HEK293T (cell line): ENCODE data around the gene MAPK9.

Experiments
- BHLHE40 ChIP-seq: fragments of 450-650 bp; IDR thresholded peaks from 2 replicates; pipeline ENCODE4 v1.6.1; 2016; ENCODE audit warnings: mild to moderate bottlenecking, moderate library complexity, borderline replicate concordance
- CTBP1 ChIP-seq: fragments of 450-650 bp; IDR thresholded peaks from 2 replicates; pipeline ENCODE4 v1.6.1; 2016; ENCODE audit warnings: borderline replicate concordance
- FOXM1 ChIP-seq: fragments of 450-650 bp; IDR thresholded peaks from 2 replicates; pipeline ENCODE4 v1.6.1; 2017; ENCODE audit warnings: mild to moderate bottlenecking, borderline replicate concordance
- L3MBTL2 ChIP-seq: fragments of 450-650 bp; conservative IDR thresholded peaks from 2 replicates; pipeline ENCODE4 v1.6.1; 2016; ENCODE audit warnings: mild to moderate bottlenecking
- SP1 ChIP-seq: fragments of 450-650 bp; IDR thresholded peaks from 2 replicates; pipeline ENCODE4 v1.6.1; 2017
- TARDBP ChIP-seq: fragments of 450-650 bp; IDR thresholded peaks from 2 replicates; pipeline ENCODE4 v1.6.1; 2016
- TF ChIP-seq, protein P1 (sequence below): fragments of 450-650 bp; IDR thresholded peaks from 2 replicates; pipeline ENCODE4 v1.6.1; 2016

- TF ChIP-seq CTBP1 (no peak), BHLHE40 (no peak), FOXM1 (no peak), TARDBP (no peak), SP1 (no peak), L3MBTL2 (no peak)
- TF ChIP-seq, protein P1, sequence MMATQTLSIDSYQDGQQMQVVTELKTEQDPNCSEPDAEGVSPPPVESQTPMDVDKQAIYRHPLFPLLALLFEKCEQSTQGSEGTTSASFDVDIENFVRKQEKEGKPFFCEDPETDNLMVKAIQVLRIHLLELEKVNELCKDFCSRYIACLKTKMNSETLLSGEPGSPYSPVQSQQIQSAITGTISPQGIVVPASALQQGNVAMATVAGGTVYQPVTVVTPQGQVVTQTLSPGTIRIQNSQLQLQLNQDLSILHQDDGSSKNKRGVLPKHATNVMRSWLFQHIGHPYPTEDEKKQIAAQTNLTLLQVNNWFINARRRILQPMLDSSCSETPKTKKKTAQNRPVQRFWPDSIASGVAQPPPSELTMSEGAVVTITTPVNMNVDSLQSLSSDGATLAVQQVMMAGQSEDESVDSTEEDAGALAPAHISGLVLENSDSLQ = no peak
Observed at GRCh38 chr5:180339583-180340183, 47.8 kb upstream of the MAPK9 start.
